Medulla oblongata (tissue), 1 donor: ENCODE results near the gene EMD.
A peak's percentile ranks its signal among the peaks of the same experiment; 100 is the strongest.

Experiments used
- DNase-seq: peaks from one replicate; pipeline ENCODE4 v3.0.0-alpha.2; 2015; ENCODE audit errors: extremely low spot score

EMD gene

DNA sequence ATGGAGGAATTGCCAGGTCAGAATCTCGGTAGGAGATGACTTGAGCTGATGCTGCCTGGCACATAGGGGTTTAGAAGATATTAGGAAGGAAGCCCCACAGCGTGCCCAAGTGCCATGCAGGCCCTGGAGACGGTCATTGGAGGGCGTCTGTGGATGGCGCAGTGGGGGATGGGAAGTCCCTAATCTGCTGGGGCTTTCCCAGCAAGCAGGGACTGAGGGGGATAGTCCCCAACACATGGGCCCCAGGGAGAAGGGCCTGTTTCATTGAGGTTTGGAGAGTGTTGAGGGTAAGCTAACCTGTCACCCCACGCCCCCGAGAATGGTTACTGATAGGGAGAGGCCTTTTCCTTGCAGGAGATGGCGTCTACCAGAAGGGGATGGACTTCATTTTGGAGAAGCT lies 40.1 kb downstream of the EMD start:
- no peak for DNase-seq

DNA sequence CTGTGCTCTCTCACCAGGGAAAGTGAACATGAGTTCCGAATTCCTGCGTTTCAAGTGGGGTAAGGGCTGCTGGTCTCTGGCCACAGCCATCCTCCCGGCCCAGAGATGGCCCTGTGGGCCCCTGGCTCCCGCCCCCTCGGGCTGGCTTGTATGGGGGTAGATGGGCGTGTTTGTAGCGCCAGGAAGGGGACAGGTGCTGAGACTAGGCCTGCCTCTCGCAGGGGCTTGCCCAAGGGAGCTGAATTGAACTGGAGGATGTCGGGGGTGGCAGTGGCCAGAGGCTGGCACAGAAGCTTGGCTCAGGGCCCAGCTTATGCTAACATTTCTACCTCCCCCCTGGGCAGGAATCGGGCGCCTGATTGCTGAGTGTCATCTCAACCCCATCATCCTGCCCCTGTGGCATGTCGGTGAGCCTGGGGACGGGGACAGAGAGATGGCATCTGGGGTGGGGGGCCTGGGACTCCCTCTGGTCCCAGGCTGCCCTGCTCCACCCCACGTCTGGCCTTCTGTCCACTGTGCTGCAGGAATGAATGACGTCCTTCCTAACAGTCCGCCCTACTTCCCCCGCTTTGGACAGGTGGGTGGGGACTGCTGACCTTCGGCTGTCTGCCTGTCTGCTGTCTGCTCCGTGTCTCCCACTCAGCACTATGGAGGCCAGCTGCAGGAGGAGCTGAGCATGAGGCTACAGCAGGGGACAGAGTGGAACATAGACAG lies 40.8 kb downstream of the EMD start:
- DNase-seq: no peak

DNA sequence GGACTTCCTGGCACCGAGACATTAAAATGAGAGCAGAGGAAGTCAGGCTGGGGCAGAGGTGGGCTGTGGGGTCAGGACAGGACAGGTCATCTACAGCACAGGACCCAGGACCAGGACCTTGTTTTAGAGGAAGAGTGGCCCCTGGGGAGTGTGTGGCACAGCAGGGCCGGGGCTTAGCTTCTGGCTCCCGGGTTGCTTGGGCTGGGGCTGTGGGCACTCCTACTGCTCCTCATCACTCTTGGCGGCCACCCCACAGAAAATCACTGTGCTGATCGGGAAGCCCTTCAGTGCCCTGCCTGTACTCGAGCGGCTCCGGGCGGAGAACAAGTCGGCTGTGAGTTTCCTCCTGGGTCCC lies 41.3 kb downstream of the EMD start:
- no peak for DNase-seq

DNA sequence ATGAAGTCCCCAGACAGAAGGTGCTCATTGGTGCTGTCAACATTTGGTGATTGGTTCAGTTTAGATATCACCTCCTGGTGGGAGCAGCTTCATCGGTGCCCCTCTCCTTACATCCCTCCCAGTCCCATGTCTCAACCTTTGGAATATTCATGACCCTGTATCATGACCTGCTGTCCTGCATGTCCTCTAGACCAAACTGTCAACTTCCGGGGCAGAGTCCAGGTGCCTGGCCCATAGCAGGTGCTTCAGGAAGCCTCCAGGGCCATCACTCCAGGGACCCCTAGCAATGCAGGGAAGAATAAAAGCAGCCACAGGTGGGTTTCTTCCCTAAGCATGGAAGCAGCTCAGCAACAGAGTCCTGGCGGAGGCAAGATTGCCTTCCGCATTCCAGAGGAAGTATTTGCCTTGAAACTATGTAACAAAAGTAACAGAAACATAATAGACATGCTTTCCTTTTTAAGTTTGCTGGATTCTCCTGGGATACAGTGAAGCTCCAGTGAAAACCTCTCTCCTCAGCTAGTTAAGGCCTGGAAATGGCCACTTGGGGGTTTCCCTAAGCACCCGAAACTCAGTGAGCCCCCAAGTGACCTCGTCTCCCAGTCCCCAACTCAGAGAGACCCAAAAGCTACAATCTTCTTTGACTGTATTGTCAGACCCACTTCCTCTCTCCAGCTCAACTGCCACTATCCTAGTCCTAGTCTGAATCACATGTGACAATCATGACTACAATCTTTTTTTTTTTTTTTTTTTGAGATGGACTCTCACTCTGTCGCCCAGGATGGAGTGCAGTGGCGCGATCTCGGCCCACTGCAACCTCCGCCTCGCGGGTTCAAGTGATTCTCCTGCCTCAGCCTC lies 48.0 kb downstream of the EMD start:
- DNase-seq: no peak

DNA sequence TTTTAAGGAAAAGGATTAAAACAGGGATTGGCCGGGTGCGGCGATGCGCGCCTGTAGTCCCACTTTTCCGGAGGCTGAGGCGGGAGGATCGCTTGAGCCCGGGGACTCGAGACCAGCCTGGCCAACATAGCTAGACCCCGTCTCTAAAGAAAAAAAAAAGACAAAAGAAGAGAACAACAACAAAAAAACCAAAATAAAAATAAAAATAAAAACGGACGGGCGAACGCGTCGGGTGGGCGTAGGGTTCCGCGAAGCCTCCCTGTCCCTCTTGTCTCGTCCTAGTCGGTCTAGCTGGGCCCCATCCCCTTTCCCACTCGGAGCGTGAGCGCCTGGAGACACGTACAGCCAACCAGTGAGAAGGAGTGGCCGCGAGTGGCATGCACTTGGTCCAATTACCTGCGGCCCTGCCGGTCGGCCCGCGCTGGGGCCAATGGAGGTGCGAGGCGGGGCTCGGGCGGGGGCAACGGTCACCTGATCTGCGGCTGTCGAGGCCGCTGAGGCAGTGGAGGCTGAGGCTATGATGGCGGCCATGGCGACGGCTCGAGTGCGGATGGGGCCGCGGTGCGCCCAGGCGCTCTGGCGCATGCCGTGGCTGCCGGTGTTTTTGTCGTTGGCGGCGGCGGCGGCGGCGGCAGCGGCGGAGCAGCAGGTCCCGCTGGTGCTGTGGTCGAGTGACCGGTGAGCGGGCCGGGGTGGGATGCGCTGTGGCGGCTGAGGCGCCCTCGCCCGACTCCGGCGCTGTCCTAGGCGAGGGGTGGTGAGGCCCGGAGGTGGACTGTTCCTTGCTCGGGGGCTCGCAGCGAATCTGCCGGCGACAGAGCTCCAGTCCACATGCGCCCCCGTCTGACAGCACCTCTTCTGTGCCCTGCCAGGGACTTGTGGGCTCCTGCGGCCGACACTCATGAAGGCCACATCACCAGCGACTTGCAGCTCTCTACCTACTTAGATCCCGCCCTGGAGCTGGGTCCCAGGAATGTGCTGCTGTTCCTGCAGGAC lies 49.4 kb downstream of the EMD start, which contains the start of gene ATP6AP1:
Gene ATP6AP1 (plus strand): TSS at position 502 of the 996 bp plus-strand sequence. CDS start 16 bp downstream, at position 518.
- DNase-seq: peak; percentile 92

DNA sequence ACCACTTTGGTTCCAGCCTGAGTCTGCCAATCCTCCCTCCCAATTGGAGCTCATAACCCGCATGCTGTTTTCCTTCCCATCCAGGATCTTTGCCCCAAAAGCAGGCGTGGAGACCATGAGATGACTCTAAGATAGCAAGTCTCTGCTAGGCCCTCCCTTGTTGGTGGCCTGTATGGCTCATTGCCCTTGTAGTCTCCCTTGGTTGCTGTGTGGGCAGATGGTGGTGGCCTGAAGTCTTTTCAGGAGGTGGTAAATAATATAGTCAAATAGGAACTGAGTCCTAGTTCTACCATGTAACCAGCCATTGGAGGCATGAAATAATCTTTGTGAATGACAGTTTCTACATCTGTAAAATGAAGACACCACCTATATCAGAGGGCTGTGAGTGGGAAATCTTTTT lies 50.6 kb downstream of the EMD start:
- no peak for DNase-seq

DNA sequence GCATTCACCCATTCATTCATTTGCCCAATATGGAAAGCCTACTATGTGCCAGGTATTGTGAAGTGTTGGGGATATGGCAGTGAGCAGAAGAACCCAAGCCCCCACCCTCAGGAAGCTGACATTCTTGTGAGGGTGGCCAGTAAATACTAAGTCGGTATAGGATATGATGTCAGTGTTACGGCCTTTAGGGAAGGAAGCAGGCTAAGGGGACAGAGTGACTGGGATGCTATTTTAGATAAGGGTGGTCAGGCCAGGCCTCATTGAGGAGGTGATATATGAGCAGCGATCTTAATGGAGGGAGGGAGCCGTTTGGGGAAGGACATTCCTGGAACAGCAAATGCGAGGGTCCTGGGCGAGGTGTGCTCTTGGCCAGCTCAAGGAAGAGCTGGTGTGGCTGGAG lies 51.4 kb downstream of the EMD start:
- DNase-seq: no peak

DNA sequence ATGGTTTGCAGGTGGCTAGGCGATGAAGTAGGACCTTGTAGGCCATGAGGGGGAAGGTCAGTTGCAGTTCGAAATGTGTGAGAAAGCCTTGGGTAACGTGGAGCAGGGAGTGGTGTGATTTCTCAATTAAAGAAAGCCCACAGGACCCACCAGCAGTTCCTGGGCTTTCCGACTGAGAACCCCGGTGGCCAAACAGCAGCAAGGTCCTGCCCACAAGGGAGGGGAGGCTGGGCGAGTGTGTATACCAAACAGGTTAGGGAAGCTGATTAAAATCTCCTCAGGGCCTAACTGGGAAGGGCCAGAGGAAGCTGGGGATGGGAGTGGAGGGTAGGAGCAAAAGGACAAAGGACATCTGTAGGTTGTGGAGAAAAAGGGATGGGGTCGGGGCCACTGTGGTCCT lies 51.8 kb downstream of the EMD start:
- DNase-seq: no peak
